ENCODE measurements around the gene CDHR4.

DNA sequence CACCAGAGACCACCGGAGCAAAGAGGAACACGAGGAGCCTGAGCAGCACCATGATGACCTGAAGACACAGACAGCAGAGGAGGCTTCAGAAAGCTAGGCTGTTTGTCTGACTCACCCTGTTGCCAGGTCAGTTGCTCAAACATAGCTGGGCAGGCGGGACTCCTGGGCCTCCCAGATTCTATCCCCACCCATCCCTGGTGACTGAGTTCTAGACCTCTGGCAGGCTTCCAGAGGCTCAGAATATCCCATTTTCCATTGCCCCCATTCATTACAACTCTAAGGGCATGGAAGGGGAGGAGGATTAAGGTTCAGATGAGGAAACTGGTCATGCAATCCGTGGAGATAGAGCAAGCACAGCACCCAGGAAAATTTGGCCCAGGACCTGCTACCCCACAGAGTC is at the start of gene CDHR4:
- TF ChIP-seq GATA2 (IDR thresholded peaks at IDR 0.05; ENCODE audit: low read depth, low read length) (no peak), GATA3 (IDR thresholded peaks at IDR 0.05; ENCODE audit: low read depth, low read length) (no peak)

All from SH-SY5Y (cell line).